H9 (cell line): ENCODE measurements around the gene HMCES. TPM values are rescaled to one million over a fixed set of nuclear protein-coding genes. Genes with fewer than 3 reads are reported as not detected.

ENCODE experiments used
- DNase-seq: peaks from one replicate; pipeline ENCODE4 v3.0.0-alpha.2; 2017
- H2AFZ ChIP-seq: one replicate; pipeline ENCODE4 v1.6.1; 2013; ENCODE audit warnings: mild to moderate bottlenecking, low read length, control low read depth, moderate library complexity
- H2AK5ac ChIP-seq: 2 replicates; pipeline ENCODE4 v1.6.1; 2013; ENCODE audit warnings: low read length, control low read depth, mixed read lengths; ENCODE audit not compliant: insufficient read length
- H2BK120ac ChIP-seq: one replicate; pipeline ENCODE4 v1.6.1; 2013; ENCODE audit warnings: low read depth, mild to moderate bottlenecking, low read length, control low read depth, inconsistent platforms; ENCODE audit not compliant: poor library complexity, severe bottlenecking
- H2BK12ac ChIP-seq: 2 replicates; pipeline ENCODE4 v1.6.1; 2013; ENCODE audit warnings: low read length, control low read depth, mixed read lengths, low read depth; ENCODE audit not compliant: insufficient read length
- H2BK15ac ChIP-seq: 2 replicates; pipeline ENCODE4 v1.6.1; 2013; ENCODE audit warnings: low read depth, low read length, control low read depth
- H2BK20ac ChIP-seq: one replicate; pipeline ENCODE4 v1.6.1; 2013; ENCODE audit warnings: low read depth, mild to moderate bottlenecking, low read length, control low read depth, inconsistent platforms; ENCODE audit not compliant: poor library complexity, severe bottlenecking
- H2BK5ac ChIP-seq: 2 replicates; pipeline ENCODE4 v1.6.1; 2013; ENCODE audit warnings: low read length, control low read depth, mixed read lengths; ENCODE audit not compliant: insufficient read length
- H3K14ac ChIP-seq: 2 replicates; pipeline ENCODE4 v1.6.1; 2013; ENCODE audit warnings: low read length, control low read depth; ENCODE audit not compliant: insufficient read depth
- H3K18ac ChIP-seq: 2 replicates; pipeline ENCODE4 v1.6.1; 2013; ENCODE audit warnings: low read depth, mild to moderate bottlenecking, mixed read lengths, low read length, control low read depth; ENCODE audit not compliant: insufficient read length
- H3K23ac ChIP-seq: 2 replicates; pipeline ENCODE4 v1.6.1; 2013; ENCODE audit warnings: low read length, control low read depth, mixed read lengths, low read depth; ENCODE audit not compliant: insufficient read length
- H3K23me2 ChIP-seq: 2 replicates; pipeline ENCODE4 v1.6.1; 2013; ENCODE audit warnings: low read depth, mild to moderate bottlenecking, mixed read lengths, low read length, control low read depth; ENCODE audit not compliant: insufficient read length, poor library complexity, severe bottlenecking
- H3K27ac ChIP-seq: 2 replicates; pipeline ENCODE4 v1.5.1; 2013; ENCODE audit warnings: low read length, control low read depth, mixed read lengths, low read depth; ENCODE audit not compliant: insufficient read length
- H3K27me3 ChIP-seq: 2 replicates; pipeline ENCODE4 v1.6.1; 2013; ENCODE audit warnings: low read length, control low read depth, inconsistent platforms; ENCODE audit not compliant: insufficient read depth
- H3K4ac ChIP-seq: 2 replicates; pipeline ENCODE4 v1.6.1; 2013; ENCODE audit warnings: low read depth, mild to moderate bottlenecking, control low read depth, inconsistent platforms, low read length, moderate library complexity
- H3K4me1 ChIP-seq: 2 replicates; pipeline ENCODE4 v1.6.1; 2013; ENCODE audit warnings: low read length, control low read depth, inconsistent platforms; ENCODE audit not compliant: insufficient read depth
- H3K4me2 ChIP-seq: 2 replicates; pipeline ENCODE4 v1.6.1; 2013; ENCODE audit warnings: low read length, control low read depth, mixed read lengths; ENCODE audit not compliant: insufficient read length, insufficient read depth
- H3K56ac ChIP-seq: 2 replicates; pipeline ENCODE4 v1.6.1; 2013; ENCODE audit warnings: low read depth, mild to moderate bottlenecking, mixed read lengths, low read length, control low read depth; ENCODE audit not compliant: insufficient read length
- H3K79me1 ChIP-seq: 2 replicates; pipeline ENCODE4 v1.6.1; 2013; ENCODE audit warnings: low read depth, mild to moderate bottlenecking, moderate library complexity, low read length, control low read depth, inconsistent platforms; ENCODE audit not compliant: insufficient read depth, poor library complexity, severe bottlenecking
- H3K79me2 ChIP-seq: 2 replicates; pipeline ENCODE4 v1.6.1; 2013; ENCODE audit warnings: low read length, control low read depth, inconsistent platforms; ENCODE audit not compliant: insufficient read depth
- H3K9ac ChIP-seq: 2 replicates; pipeline ENCODE4 v1.6.1; 2013; ENCODE audit warnings: low read length, control low read depth, mixed read lengths; ENCODE audit not compliant: insufficient read length; ENCODE audit errors: extremely low read depth
- H3K9me3 ChIP-seq: one replicate; pipeline ENCODE4 v1.6.1; 2013; ENCODE audit warnings: low read depth, low read length, inconsistent platforms; ENCODE audit not compliant: control insufficient read depth
- H3T11ph ChIP-seq: one replicate; pipeline ENCODE4 v1.6.1; 2013; ENCODE audit warnings: mild to moderate bottlenecking, low read length, control low read depth, inconsistent platforms
- H4K20me1 ChIP-seq: one replicate; pipeline ENCODE4 v1.6.1; 2013; ENCODE audit not compliant: control insufficient read depth, insufficient read length, insufficient read depth
- H4K5ac ChIP-seq: 2 replicates; pipeline ENCODE4 v1.6.1; 2013; ENCODE audit warnings: low read depth, mild to moderate bottlenecking, mixed read lengths, low read length, control low read depth; ENCODE audit not compliant: insufficient read length
- H4K8ac ChIP-seq: replicated peaks from 2 replicates; pipeline ENCODE4 v1.6.1; 2013; ENCODE audit warnings: low read length, control low read depth, mixed read lengths, low read depth; ENCODE audit not compliant: insufficient read length
- H4K91ac ChIP-seq: 2 replicates; pipeline ENCODE4 v1.6.1; 2013; ENCODE audit warnings: low read depth, mild to moderate bottlenecking, moderate library complexity, mixed read lengths, low read length, control low read depth; ENCODE audit not compliant: insufficient read length
- H3K27ac Mint-ChIP-seq, 3 experiments: 2 replicates in 2 of 3; 3 replicates in 1 of 3; pipeline ENCODE4 v1.8.0; 2020 to 2021; ENCODE audit warnings: mixed read lengths in 3 of 3, mild to moderate bottlenecking in 1 of 3, moderate library complexity in 1 of 3
- H3K27me3 Mint-ChIP-seq: 2 replicates; pipeline ENCODE4 v1.8.0; 2021; ENCODE audit warnings: low read depth, mild to moderate bottlenecking, moderate library complexity, mixed read lengths
- H3K36me3 Mint-ChIP-seq, 3 experiments: 2 replicates in 2 of 3; 3 replicates in 1 of 3; pipeline ENCODE4 v1.8.0; 2020 to 2021; ENCODE audit warnings: low read depth in 3 of 3, mixed read lengths in 3 of 3; ENCODE audit not compliant: insufficient read depth in 1 of 3
- H3K4me1 Mint-ChIP-seq, 2 experiments: 2 replicates each; pipeline ENCODE4 v1.8.0; 2020; ENCODE audit warnings: mixed read lengths in 2 of 2
- H3K4me3 Mint-ChIP-seq, 2 experiments: 2 replicates in 1 of 2; 3 replicates in 1 of 2; pipeline ENCODE4 v1.8.0; 2020 to 2021; ENCODE audit warnings: mild to moderate bottlenecking in 2 of 2, mixed read lengths in 2 of 2, moderate library complexity in 1 of 2
- H3K9me3 Mint-ChIP-seq, 2 experiments: 2 replicates in 1 of 2; 3 replicates in 1 of 2; pipeline ENCODE4 v1.8.0; 2020; ENCODE audit warnings: mild to moderate bottlenecking in 2 of 2, mixed read lengths in 2 of 2, moderate library complexity in 1 of 2
- WGBS: extraction: QIAGEN DNeasy Blood & Tissue Kit; methylation state at CpG from one replicate; pipeline ENCODE4 v1.1.7; 2013; ENCODE audit warnings: missing lambda C conversion rate, low lambda C conversion rate, mixed read lengths; ENCODE audit not compliant: insufficient read length; ENCODE audit errors: extremely low coverage; 5-methylcytosine and 5-hydroxymethylcytosine counted together
- total RNA-seq: library from RNA; stranded (reverse); gene quantifications from 2 replicates; pipeline ENCODE4 v1.2.1, GENCODE V29; 2021
- TF ChIP-seq, protein P1 (sequence below): fragments of 200-600 bp; sonication (generic); conservative IDR thresholded peaks from 3 replicates; pipeline ENCODE4 v1.8.0; 2021; ENCODE audit warnings: antibody characterized with exemption, mild to moderate bottlenecking

HMCES gene
- total RNA-seq, 1 experiment from 2014 or later: 52.4 TPM

DNA sequence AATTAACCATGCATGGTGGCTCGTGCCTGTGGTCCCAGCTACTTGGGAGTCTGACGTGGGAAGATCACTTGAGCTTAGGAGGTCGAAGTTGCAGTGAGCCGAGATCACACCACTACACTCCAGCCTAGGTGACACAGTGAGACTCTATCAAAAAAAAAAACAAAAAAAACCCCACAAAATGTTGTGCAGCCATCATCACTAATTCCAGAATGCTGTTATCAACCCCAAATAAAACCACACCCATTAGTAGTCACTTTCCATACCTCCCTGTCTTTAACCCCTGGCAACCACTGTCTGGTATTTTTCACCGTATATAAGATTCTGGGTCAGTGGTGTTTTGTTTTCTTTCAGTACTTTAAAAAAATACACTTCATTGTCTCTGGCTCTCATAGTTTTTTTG is 16.6 kb downstream of the HMCES start:
- Histone ChIP-seq H3K4me1 (no peaks in the 10 kb centered on the region), H3K9me3 (no peaks in the 10 kb centered on the region), H4K20me1 (no peaks in the 10 kb centered on the region), H2BK20ac (no peak overlapping the region), H2BK12ac (no peak overlapping the region), H2BK120ac (no peak overlapping the region), H3K79me1 (no peaks in the 10 kb centered on the region), H3K18ac (no peak overlapping the region), H4K91ac (no peak overlapping the region), H3K9ac (no peak overlapping the region), H2AFZ (no peak overlapping the region), H3K79me2 (no peaks in the 10 kb centered on the region), H3T11ph (no peak overlapping the region), H2BK15ac (no peak overlapping the region), H3K23me2 (no peaks in the 10 kb centered on the region), H3K27ac (no peak overlapping the region), H4K8ac (no peak overlapping the region), H3K4me2 (no peak overlapping the region), H3K56ac (no peak overlapping the region), H3K27me3 (no peaks in the 10 kb centered on the region), H2AK5ac (no peak overlapping the region), H2BK5ac (no peak overlapping the region), H4K5ac (no peak overlapping the region), H3K4ac (no peak overlapping the region), H3K14ac (no peak overlapping the region), H3K23ac (no peak overlapping the region)
- DNase-seq: no peak
- H3K4me1 Mint-ChIP-seq: no peaks in the 10 kb centered on the region
- H3K9me3 Mint-ChIP-seq: no peaks in the 10 kb centered on the region
- no CpG with 5 or more reads among the region's 5 CpGs for WGBS
- H3K4me3 Mint-ChIP-seq: no peak overlapping the region
- H3K27me3 Mint-ChIP-seq: no peaks in the 10 kb centered on the region
- H3K36me3 Mint-ChIP-seq: peaks cover 18 to 61% (median 58%) of the 10 kb centered on the region in 3 experiments; a peak in 6 of 7 replicates
- TF ChIP-seq, protein P1, sequence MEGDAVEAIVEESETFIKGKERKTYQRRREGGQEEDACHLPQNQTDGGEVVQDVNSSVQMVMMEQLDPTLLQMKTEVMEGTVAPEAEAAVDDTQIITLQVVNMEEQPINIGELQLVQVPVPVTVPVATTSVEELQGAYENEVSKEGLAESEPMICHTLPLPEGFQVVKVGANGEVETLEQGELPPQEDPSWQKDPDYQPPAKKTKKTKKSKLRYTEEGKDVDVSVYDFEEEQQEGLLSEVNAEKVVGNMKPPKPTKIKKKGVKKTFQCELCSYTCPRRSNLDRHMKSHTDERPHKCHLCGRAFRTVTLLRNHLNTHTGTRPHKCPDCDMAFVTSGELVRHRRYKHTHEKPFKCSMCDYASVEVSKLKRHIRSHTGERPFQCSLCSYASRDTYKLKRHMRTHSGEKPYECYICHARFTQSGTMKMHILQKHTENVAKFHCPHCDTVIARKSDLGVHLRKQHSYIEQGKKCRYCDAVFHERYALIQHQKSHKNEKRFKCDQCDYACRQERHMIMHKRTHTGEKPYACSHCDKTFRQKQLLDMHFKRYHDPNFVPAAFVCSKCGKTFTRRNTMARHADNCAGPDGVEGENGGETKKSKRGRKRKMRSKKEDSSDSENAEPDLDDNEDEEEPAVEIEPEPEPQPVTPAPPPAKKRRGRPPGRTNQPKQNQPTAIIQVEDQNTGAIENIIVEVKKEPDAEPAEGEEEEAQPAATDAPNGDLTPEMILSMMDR: no peak
- no peak overlapping the region for H3K27ac Mint-ChIP-seq
